HEK293 (cell line): ENCODE measurements around the gene ANKRD35.

ENCODE experiments used
- BCL11B ChIP-seq: fragments of 450-650 bp; formaldehyde crosslinking; IDR thresholded peaks from 2 replicates; pipeline ENCODE4 v1.5.1; 2016; ENCODE audit warnings: low read depth, missing biosample characterization, missing genetic modification characterization
- FEZF1 ChIP-seq: fragments of 450-650 bp; formaldehyde crosslinking; IDR thresholded peaks from 2 replicates; pipeline ENCODE4 v1.5.1; 2016; ENCODE audit warnings: missing biosample characterization, missing genetic modification characterization
- HOXC10 ChIP-seq: sonication (generic); formaldehyde crosslinking; IDR thresholded peaks from 2 replicates; pipeline ENCODE4 v1.8.1; 2023; ENCODE audit warnings: mild to moderate bottlenecking, missing genetic modification reagents
- SP2 ChIP-seq: fragments of 450-650 bp; formaldehyde crosslinking; IDR thresholded peaks from 2 replicates; pipeline ENCODE4 v1.5.1; 2016; ENCODE audit warnings: missing biosample characterization, missing genetic modification characterization
- SP7 ChIP-seq: fragments of 450-650 bp; formaldehyde crosslinking; IDR thresholded peaks from 2 replicates; pipeline ENCODE4 v1.5.1; 2016; ENCODE audit warnings: missing biosample characterization, missing genetic modification characterization
- TCF7L2 ChIP-seq: IDR thresholded peaks from 2 replicates; pipeline ENCODE4 v1.6.1; 2011; ENCODE audit warnings: low read depth, mild to moderate bottlenecking, inconsistent platforms, low read length, moderate library complexity, borderline replicate concordance
- WT1 ChIP-seq: fragments of 450-650 bp; formaldehyde crosslinking; IDR thresholded peaks from 2 replicates; pipeline ENCODE4 v1.5.1; 2016; ENCODE audit warnings: missing biosample characterization, missing genetic modification characterization
- YY2 ChIP-seq: fragments of 450-650 bp; formaldehyde crosslinking; IDR thresholded peaks from 2 replicates; pipeline ENCODE4 v1.5.1; 2016; ENCODE audit warnings: missing biosample characterization, missing genetic modification characterization
- ZBTB1 ChIP-seq: fragments of 450-650 bp; formaldehyde crosslinking; IDR thresholded peaks from 2 replicates; pipeline ENCODE4 v1.5.1; 2016; ENCODE audit warnings: missing biosample characterization, missing genetic modification characterization
- ZFP37 ChIP-seq: fragments of 450-650 bp; formaldehyde crosslinking; IDR thresholded peaks from 2 replicates; pipeline ENCODE4 v1.5.1; 2016; ENCODE audit warnings: missing biosample characterization, missing genetic modification characterization
- ZNF146 ChIP-seq: fragments of 450-650 bp; formaldehyde crosslinking; IDR thresholded peaks from 2 replicates; pipeline ENCODE4 v1.5.1; 2016; ENCODE audit warnings: missing biosample characterization, missing genetic modification characterization
- ZNF202 ChIP-seq: fragments of 450-650 bp; formaldehyde crosslinking; IDR thresholded peaks from 2 replicates; pipeline ENCODE4 v1.5.1; 2016; ENCODE audit warnings: missing biosample characterization, missing genetic modification characterization, borderline replicate concordance
- ZNF24 ChIP-seq: fragments of 450-650 bp; formaldehyde crosslinking; IDR thresholded peaks from 2 replicates; pipeline ENCODE4 v1.5.1; 2016; ENCODE audit warnings: missing biosample characterization, missing genetic modification characterization
- ZNF335 ChIP-seq: fragments of 450-650 bp; formaldehyde crosslinking; conservative IDR thresholded peaks from 2 replicates; pipeline ENCODE4 v1.5.1; 2016; ENCODE audit warnings: missing biosample characterization, missing genetic modification characterization
- ZNF37A ChIP-seq: fragments of 450-650 bp; IDR thresholded peaks from 2 replicates; pipeline ENCODE4 v1.5.1; 2018; ENCODE audit warnings: missing biosample characterization, missing genetic modification characterization
- ZNF423 ChIP-seq: fragments of 450-650 bp; formaldehyde crosslinking; IDR thresholded peaks from 2 replicates; pipeline ENCODE4 v1.5.1; 2016; ENCODE audit warnings: missing biosample characterization, missing genetic modification characterization
- ZNF529 ChIP-seq: fragments of 450-650 bp; formaldehyde crosslinking; IDR thresholded peaks from 2 replicates; pipeline ENCODE4 v1.5.1; 2017; ENCODE audit warnings: missing genetic modification characterization, missing biosample characterization; ENCODE audit not compliant: insufficient replicate concordance
- ZNF549 ChIP-seq: fragments of 450-650 bp; IDR thresholded peaks from 2 replicates; pipeline ENCODE4 v1.5.1; 2018; ENCODE audit warnings: missing biosample characterization, missing genetic modification characterization, mild to moderate bottlenecking, inconsistent platforms, moderate library complexity
- ZNF621 ChIP-seq: fragments of 450-650 bp; formaldehyde crosslinking; IDR thresholded peaks from 2 replicates; pipeline ENCODE4 v1.5.1; 2017; ENCODE audit warnings: missing biosample characterization, missing genetic modification characterization
- ZNF629 ChIP-seq: fragments of 450-650 bp; formaldehyde crosslinking; IDR thresholded peaks from 2 replicates; pipeline ENCODE4 v1.5.1; 2017; ENCODE audit warnings: missing biosample characterization, missing genetic modification characterization
- ZNF785 ChIP-seq: fragments of 450-650 bp; formaldehyde crosslinking; IDR thresholded peaks from 2 replicates; pipeline ENCODE4 v1.5.1; 2016; ENCODE audit warnings: missing biosample characterization, missing genetic modification characterization
- ZNF792 ChIP-seq: fragments of 450-650 bp; formaldehyde crosslinking; IDR thresholded peaks from 2 replicates; pipeline ENCODE4 v1.5.1; 2016; ENCODE audit warnings: missing biosample characterization, missing genetic modification characterization
- ZNF837 ChIP-seq: fragments of 450-650 bp; formaldehyde crosslinking; IDR thresholded peaks from 2 replicates; pipeline ENCODE4 v1.5.1; 2016; ENCODE audit warnings: missing biosample characterization, missing genetic modification characterization
- TF ChIP-seq, protein P1 (sequence below): fragments of 450-650 bp; formaldehyde crosslinking; IDR thresholded peaks from 2 replicates; pipeline ENCODE4 v1.5.1; 2016; ENCODE audit warnings: missing biosample characterization, missing genetic modification characterization, low read depth
- TF ChIP-seq, protein P2 (sequence below): fragments of 450-650 bp; formaldehyde crosslinking; IDR thresholded peaks from 2 replicates; pipeline ENCODE4 v1.5.1; 2017; ENCODE audit warnings: missing biosample characterization, missing genetic modification characterization
- TF ChIP-seq, protein P3 (sequence below): fragments of 450-650 bp; formaldehyde crosslinking; IDR thresholded peaks from 2 replicates; pipeline ENCODE4 v1.5.1; 2016; ENCODE audit warnings: missing biosample characterization, missing genetic modification characterization
- TF ChIP-seq, protein P4 (sequence below): fragments of 450-650 bp; formaldehyde crosslinking; IDR thresholded peaks from 2 replicates; pipeline ENCODE4 v1.5.1; 2016; ENCODE audit warnings: missing biosample characterization, missing genetic modification characterization, borderline replicate concordance
- TF ChIP-seq, protein P5 (sequence below): fragments of 450-650 bp; formaldehyde crosslinking; IDR thresholded peaks from 2 replicates; pipeline ENCODE4 v1.5.1; 2016; ENCODE audit warnings: missing biosample characterization, missing genetic modification characterization
- TF ChIP-seq, protein P6 (sequence below): sonication (generic); formaldehyde crosslinking; IDR thresholded peaks from 2 replicates; pipeline ENCODE4 v1.8.1; 2022; ENCODE audit warnings: mild to moderate bottlenecking, moderate library complexity, missing genetic modification reagents
- TF ChIP-seq, protein P7 (sequence below): fragments of 450-650 bp; formaldehyde crosslinking; IDR thresholded peaks from 2 replicates; pipeline ENCODE4 v1.5.1; 2016; ENCODE audit warnings: missing biosample characterization, missing genetic modification characterization

The ANKRD35 gene

DNA sequence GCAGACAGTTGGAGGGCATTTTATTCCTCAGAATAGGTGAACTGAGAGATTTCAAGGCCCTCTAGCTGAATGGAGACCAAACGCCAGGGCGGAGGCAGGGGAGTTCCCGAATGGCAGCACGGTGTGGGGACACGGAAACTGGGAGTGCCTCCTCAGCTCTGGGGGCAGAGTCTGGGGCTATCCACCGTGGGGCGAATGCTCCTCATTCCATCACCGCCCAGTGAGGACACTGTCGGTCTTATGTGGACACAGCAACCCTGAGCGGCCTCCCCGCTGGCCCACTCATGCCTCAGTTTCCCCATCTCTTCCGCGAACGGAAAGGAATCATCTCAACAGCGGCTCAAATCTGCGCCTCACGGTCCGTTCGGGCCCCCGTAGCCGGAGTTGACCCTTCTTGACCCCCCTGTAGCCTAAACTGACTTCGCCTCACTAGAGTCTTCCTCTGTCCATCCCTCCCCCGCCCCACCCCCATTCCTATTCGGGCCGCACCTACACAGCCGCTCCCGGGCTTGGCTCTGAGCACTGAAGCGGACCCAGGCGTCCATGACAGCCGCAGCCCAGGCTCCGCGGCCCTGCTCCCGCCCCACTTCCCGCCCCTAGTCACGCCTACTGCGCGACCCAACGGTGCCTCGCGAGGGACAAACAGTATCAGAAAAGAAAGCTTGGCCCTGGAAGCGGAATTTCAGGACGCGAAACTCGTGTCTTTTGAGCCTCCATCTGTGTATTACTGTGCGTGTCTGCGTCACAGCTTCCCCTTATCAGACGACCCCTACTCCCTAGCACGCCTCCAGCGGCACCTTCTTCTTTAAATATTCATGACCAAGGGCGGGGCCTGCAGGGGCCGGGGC is 32.7 kb upstream of the ANKRD35 start, which contains the start of gene PEX11B (continued):
- TF ChIP-seq, protein P1, sequence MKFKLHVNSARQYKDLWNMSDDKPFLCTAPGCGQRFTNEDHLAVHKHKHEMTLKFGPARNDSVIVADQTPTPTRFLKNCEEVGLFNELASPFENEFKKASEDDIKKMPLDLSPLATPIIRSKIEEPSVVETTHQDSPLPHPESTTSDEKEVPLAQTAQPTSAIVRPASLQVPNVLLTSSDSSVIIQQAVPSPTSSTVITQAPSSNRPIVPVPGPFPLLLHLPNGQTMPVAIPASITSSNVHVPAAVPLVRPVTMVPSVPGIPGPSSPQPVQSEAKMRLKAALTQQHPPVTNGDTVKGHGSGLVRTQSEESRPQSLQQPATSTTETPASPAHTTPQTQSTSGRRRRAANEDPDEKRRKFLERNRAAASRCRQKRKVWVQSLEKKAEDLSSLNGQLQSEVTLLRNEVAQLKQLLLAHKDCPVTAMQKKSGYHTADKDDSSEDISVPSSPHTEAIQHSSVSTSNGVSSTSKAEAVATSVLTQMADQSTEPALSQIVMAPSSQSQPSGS (tag by site-specific recombination), result no peak
- TF ChIP-seq ZNF146 (tag by site-specific recombination), result no peak
- peak; percentile 61 for TF ChIP-seq SP7 (tag by site-specific recombination)
- TF ChIP-seq, protein P2, sequence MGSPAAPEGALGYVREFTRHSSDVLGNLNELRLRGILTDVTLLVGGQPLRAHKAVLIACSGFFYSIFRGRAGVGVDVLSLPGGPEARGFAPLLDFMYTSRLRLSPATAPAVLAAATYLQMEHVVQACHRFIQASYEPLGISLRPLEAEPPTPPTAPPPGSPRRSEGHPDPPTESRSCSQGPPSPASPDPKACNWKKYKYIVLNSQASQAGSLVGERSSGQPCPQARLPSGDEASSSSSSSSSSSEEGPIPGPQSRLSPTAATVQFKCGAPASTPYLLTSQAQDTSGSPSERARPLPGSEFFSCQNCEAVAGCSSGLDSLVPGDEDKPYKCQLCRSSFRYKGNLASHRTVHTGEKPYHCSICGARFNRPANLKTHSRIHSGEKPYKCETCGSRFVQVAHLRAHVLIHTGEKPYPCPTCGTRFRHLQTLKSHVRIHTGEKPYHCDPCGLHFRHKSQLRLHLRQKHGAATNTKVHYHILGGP (tag by site-specific recombination), result no peak
- TF ChIP-seq, protein P3, sequence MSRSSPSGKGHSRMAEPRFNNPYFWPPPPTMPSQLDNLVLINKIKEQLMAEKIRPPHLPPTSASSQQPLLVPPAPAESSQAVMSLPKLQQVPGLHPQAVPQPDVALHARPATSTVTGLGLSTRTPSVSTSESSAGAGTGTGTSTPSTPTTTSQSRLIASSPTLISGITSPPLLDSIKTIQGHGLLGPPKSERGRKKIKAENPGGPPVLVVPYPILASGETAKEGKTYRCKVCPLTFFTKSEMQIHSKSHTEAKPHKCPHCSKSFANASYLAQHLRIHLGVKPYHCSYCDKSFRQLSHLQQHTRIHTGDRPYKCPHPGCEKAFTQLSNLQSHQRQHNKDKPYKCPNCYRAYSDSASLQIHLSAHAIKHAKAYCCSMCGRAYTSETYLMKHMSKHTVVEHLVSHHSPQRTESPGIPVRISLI (tag by site-specific recombination), result no peak
- TF ChIP-seq, protein P4, sequence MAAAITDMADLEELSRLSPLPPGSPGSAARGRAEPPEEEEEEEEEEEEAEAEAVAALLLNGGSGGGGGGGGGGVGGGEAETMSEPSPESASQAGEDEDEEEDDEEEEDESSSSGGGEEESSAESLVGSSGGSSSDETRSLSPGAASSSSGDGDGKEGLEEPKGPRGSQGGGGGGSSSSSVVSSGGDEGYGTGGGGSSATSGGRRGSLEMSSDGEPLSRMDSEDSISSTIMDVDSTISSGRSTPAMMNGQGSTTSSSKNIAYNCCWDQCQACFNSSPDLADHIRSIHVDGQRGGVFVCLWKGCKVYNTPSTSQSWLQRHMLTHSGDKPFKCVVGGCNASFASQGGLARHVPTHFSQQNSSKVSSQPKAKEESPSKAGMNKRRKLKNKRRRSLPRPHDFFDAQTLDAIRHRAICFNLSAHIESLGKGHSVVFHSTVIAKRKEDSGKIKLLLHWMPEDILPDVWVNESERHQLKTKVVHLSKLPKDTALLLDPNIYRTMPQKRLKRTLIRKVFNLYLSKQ, result no peak
- TF ChIP-seq, protein P5, sequence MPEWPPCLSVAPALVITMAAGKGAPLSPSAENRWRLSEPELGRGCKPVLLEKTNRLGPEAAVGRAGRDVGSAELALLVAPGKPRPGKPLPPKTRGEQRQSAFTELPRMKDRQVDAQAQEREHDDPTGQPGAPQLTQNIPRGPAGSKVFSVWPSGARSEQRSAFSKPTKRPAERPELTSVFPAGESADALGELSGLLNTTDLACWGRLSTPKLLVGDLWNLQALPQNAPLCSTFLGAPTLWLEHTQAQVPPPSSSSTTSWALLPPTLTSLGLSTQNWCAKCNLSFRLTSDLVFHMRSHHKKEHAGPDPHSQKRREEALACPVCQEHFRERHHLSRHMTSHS (tag by site-specific recombination), result no peak
- TF ChIP-seq ZNF549 (tag by site-specific recombination), result no peak
- TF ChIP-seq ZNF792, result no peak
- TF ChIP-seq, protein P6, sequence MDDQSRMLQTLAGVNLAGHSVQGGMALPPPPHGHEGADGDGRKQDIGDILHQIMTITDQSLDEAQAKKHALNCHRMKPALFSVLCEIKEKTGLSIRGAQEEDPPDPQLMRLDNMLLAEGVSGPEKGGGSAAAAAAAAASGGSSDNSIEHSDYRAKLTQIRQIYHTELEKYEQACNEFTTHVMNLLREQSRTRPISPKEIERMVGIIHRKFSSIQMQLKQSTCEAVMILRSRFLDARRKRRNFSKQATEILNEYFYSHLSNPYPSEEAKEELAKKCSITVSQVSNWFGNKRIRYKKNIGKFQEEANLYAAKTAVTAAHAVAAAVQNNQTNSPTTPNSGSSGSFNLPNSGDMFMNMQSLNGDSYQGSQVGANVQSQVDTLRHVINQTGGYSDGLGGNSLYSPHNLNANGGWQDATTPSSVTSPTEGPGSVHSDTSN, result no peak
- TF ChIP-seq HOXC10 (CRISPR knock-in tag), result no peak
- TF ChIP-seq, protein P7, sequence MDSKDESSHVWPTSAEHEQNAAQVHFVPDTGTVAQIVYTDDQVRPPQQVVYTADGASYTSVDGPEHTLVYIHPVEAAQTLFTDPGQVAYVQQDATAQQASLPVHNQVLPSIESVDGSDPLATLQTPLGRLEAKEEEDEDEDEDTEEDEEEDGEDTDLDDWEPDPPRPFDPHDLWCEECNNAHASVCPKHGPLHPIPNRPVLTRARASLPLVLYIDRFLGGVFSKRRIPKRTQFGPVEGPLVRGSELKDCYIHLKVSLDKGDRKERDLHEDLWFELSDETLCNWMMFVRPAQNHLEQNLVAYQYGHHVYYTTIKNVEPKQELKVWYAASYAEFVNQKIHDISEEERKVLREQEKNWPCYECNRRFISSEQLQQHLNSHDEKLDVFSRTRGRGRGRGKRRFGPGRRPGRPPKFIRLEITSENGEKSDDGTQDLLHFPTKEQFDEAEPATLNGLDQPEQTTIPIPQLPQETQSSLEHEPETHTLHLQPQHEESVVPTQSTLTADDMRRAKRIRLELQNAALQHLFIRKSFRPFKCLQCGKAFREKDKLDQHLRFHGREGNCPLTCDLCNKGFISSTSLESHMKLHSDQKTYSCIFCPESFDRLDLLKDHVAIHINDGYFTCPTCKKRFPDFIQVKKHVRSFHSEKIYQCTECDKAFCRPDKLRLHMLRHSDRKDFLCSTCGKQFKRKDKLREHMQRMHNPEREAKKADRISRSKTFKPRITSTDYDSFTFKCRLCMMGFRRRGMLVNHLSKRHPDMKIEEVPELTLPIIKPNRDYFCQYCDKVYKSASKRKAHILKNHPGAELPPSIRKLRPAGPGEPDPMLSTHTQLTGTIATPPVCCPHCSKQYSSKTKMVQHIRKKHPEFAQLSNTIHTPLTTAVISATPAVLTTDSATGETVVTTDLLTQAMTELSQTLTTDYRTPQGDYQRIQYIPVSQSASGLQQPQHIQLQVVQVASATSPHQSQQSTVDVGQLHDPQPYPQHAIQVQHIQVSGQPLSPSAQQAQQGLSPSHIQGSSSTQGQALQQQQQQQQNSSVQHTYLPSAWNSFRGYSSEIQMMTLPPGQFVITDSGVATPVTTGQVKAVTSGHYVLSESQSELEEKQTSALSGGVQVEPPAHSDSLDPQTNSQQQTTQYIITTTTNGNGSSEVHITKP, result no peak
- TF ChIP-seq SP2, result peak; percentile 87
- TF ChIP-seq ZNF621, result no peak
- no peak for TF ChIP-seq ZNF423 (tag by site-specific recombination)
- no peak for TF ChIP-seq ZNF37A (tag by site-specific recombination)
- peak; percentile 64 for TF ChIP-seq ZNF629 (tag by site-specific recombination)
- peak; percentile 26; the same call in 1 of the 2 replicates for TF ChIP-seq ZFP37 (tag by site-specific recombination)
- TF ChIP-seq ZNF785, result no peak
- no peak for TF ChIP-seq ZNF24 (tag by site-specific recombination)
- TF ChIP-seq ZNF529 (tag by site-specific recombination), result no peak
- no peak for TF ChIP-seq WT1 (tag by site-specific recombination)
- peak; percentile 73 for TF ChIP-seq ZNF335 (tag by site-specific recombination)
- no peak for TF ChIP-seq ZNF837 (tag by site-specific recombination)
- no peak for TF ChIP-seq FEZF1 (tag by site-specific recombination)
- no peak for TF ChIP-seq BCL11B
- no peak for TF ChIP-seq YY2
- no peak for TF ChIP-seq TCF7L2
- no peak for TF ChIP-seq ZNF202
- no peak for TF ChIP-seq ZBTB1 (tag by site-specific recombination)
